Fibroblast of mammary gland (primary cell): ENCODE measurements around the gene ETS1.

ENCODE experiments used
- DNase-seq: peaks from one replicate; pipeline ENCODE4 v3.0.0-alpha.2; 2010; ENCODE audit warnings: low read depth
- H3K4me3 ChIP-seq: 2 replicates; pipeline ENCODE4 v1.5.1; 2011; ENCODE audit warnings: low read depth, mild to moderate bottlenecking, low read length, moderate library complexity; ENCODE audit not compliant: control insufficient read depth
- CTCF ChIP-seq: conservative IDR thresholded peaks from 2 replicates; pipeline ENCODE4 v1.5.1; 2011; ENCODE audit warnings: low read depth, low read length, inconsistent platforms; ENCODE audit not compliant: control insufficient read depth, insufficient read depth

Gene ETS1

GRCh38 chr11:128588093-128588492, 735 bp upstream of the ETS1 start:
- no peak for DNase-seq
- H3K4me3 ChIP-seq = no peak overlapping the region
- no peak for TF ChIP-seq CTCF

GRCh38 chr11:128586689-128587088, 669 bp downstream of the ETS1 start:
- DNase-seq = no peak
- no peak overlapping the region for H3K4me3 ChIP-seq
- no peak for TF ChIP-seq CTCF

- no peak for TF ChIP-seq CTCF
- H3K4me3 ChIP-seq = no peak overlapping the region
- no peak for DNase-seq
Measured at GRCh38 chr11:128585498-128586238, 1.7 kb downstream of the ETS1 start.

GRCh38 chr11:128584253-128584652, 3.1 kb downstream of the ETS1 start:
- no peak overlapping the region for H3K4me3 ChIP-seq
- TF ChIP-seq CTCF = no peak

GRCh38 chr11:128582496-128583366, 4.6 kb downstream of the ETS1 start:
- no peak for TF ChIP-seq CTCF
- DNase-seq = peak; percentile 94
- H3K4me3 ChIP-seq = no peak overlapping the region

More at GRCh38 chr11:128584253-128584652, 3.1 kb downstream of the ETS1 start:
- no peak for DNase-seq

GRCh38 chr11:128581561-128582272, 5.6 kb downstream of the ETS1 start:
- no peak overlapping the region for H3K4me3 ChIP-seq
- no peak for TF ChIP-seq CTCF
- DNase-seq = no peak
